SK-N-SH treated with all-trans-retinoic acid at 6 μM for 48 hours (cell line): ENCODE measurements around the gene ATG2B.
A peak's percentile ranks its signal among the peaks of the same experiment; 100 is the strongest.

Source experiments
- ATAC-seq: fragments of 200-7000 bp; cut with Tn5 transposase; 3 replicates; pipeline ENCODE4 v1.9.1; 2020; ENCODE audit warnings: mild to moderate bottlenecking, moderate library complexity
- ARNTL ChIP-seq: fragments of 450-650 bp; formaldehyde crosslinking; IDR thresholded peaks from 2 replicates; pipeline ENCODE4 v1.5.0; 2020; ENCODE audit warnings: low read depth, mild to moderate bottlenecking, moderate library complexity, borderline replicate concordance
- CREB5 ChIP-seq: fragments of 250-450 bp; sonication (Bioruptor Pico); IDR thresholded peaks from 2 replicates; pipeline ENCODE4 v1.5.1; 2020; ENCODE audit warnings: low read depth, mild to moderate bottlenecking, moderate library complexity
- CSDC2 ChIP-seq: fragments of 250-450 bp; sonication (Bioruptor Pico); IDR thresholded peaks from 2 replicates; pipeline ENCODE4 v1.5.0; 2020; ENCODE audit warnings: mild to moderate bottlenecking, moderate library complexity
- CSRNP3 ChIP-seq: fragments of 250-450 bp; sonication (Bioruptor Pico); IDR thresholded peaks from 2 replicates; pipeline ENCODE4 v1.5.1; 2021; ENCODE audit warnings: mild to moderate bottlenecking, moderate library complexity
- ESRRG ChIP-seq: fragments of 250-450 bp; sonication (Bioruptor Pico); IDR thresholded peaks from 2 replicates; pipeline ENCODE4 v1.6.1; 2021; ENCODE audit warnings: mild to moderate bottlenecking
- GLIS3 ChIP-seq: fragments of 250-450 bp; sonication (Bioruptor Pico); IDR thresholded peaks from 2 replicates; pipeline ENCODE4 v1.5.0; 2020; ENCODE audit warnings: mild to moderate bottlenecking, moderate library complexity
- ISL1 ChIP-seq: fragments of 250-450 bp; sonication (Bioruptor Pico); IDR thresholded peaks from 2 replicates; pipeline ENCODE4 v2.1.2; 2022; ENCODE audit warnings: mild to moderate bottlenecking, moderate library complexity
- OSR1 ChIP-seq: fragments of 250-450 bp; sonication (Bioruptor Pico); IDR thresholded peaks from 2 replicates; pipeline ENCODE4 v1.8.0; 2022; ENCODE audit warnings: moderate library complexity, mild to moderate bottlenecking, inconsistent platforms
- PATZ1 ChIP-seq: fragments of 250-450 bp; sonication (Bioruptor Pico); IDR thresholded peaks from 2 replicates; pipeline ENCODE4 v1.8.0; 2020; ENCODE audit warnings: mild to moderate bottlenecking, moderate library complexity, borderline replicate concordance
- POU6F1 ChIP-seq: fragments of 250-450 bp; sonication (Bioruptor Pico); IDR thresholded peaks from 2 replicates; pipeline ENCODE4 v1.8.0; 2021; ENCODE audit warnings: low read depth, mild to moderate bottlenecking, moderate library complexity, borderline replicate concordance
- PPARA ChIP-seq: fragments of 250-450 bp; sonication (Bioruptor Pico); IDR thresholded peaks from 2 replicates; pipeline ENCODE4 v1.5.0; 2020; ENCODE audit warnings: mild to moderate bottlenecking, borderline replicate concordance
- RARB ChIP-seq: fragments of 250-450 bp; sonication (Bioruptor Pico); IDR thresholded peaks from 2 replicates; pipeline ENCODE4 v1.8.0; 2021; ENCODE audit warnings: mild to moderate bottlenecking, moderate library complexity
- TCF4 ChIP-seq: fragments of 250-450 bp; sonication (Bioruptor Pico); IDR thresholded peaks from 2 replicates; pipeline ENCODE4 v1.8.0; 2021; ENCODE audit warnings: mild to moderate bottlenecking, moderate library complexity, borderline replicate concordance
- TOX ChIP-seq: fragments of 250-450 bp; sonication (Bioruptor Pico); IDR thresholded peaks from 2 replicates; pipeline ENCODE4 v1.8.0; 2021; ENCODE audit warnings: mild to moderate bottlenecking, moderate library complexity, borderline replicate concordance
- TSHZ2 ChIP-seq: fragments of 250-450 bp; sonication (Bioruptor Pico); IDR thresholded peaks from 2 replicates; pipeline ENCODE4 v1.5.0; 2020; ENCODE audit warnings: mild to moderate bottlenecking, moderate library complexity
- ZC3H10 ChIP-seq: fragments of 250-450 bp; sonication (Bioruptor Pico); IDR thresholded peaks from 2 replicates; pipeline ENCODE4 v1.5.1; 2021; ENCODE audit warnings: mild to moderate bottlenecking, moderate library complexity
- ZFP3 ChIP-seq: fragments of 250-450 bp; sonication (Bioruptor Pico); IDR thresholded peaks from 2 replicates; pipeline ENCODE4 v1.5.0; 2020; ENCODE audit warnings: mild to moderate bottlenecking, moderate library complexity
- ZFP30 ChIP-seq: fragments of 450-650 bp; formaldehyde crosslinking; IDR thresholded peaks from 2 replicates; pipeline ENCODE4 v1.5.0; 2022; ENCODE audit warnings: mild to moderate bottlenecking, moderate library complexity
- ZNF70 ChIP-seq: fragments of 450-650 bp; formaldehyde crosslinking; IDR thresholded peaks from 2 replicates; pipeline ENCODE4 v1.5.0; 2020; ENCODE audit warnings: mild to moderate bottlenecking, moderate library complexity
- ZNF8 ChIP-seq: fragments of 450-650 bp; formaldehyde crosslinking; IDR thresholded peaks from 2 replicates; pipeline ENCODE4 v1.5.0; 2020; ENCODE audit warnings: mild to moderate bottlenecking, moderate library complexity

The ATG2B gene

DNA sequence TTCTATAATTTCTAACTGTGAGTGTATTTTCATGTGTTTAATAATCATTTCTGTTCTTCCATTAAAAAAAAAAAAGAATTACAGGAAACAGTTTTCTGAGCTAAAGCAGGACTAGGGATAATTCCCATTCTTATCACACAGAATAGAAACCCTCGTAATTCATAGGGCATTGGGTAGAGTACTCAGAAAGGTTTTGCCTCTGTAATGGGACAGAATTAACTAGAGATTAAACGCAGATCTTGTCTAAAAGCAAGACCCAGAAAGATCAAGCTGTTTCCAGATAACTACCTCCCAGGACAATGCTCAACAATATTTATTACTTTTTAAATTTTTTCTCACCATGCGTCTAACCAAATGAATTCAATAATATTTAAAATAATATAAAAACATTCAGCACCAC lies 10.4 kb upstream of the ATG2B start:
- no peak for ATAC-seq
- TF ChIP-seq ZNF8 (CRISPR knock-in tag) (no peak), TCF4 (CRISPR knock-in tag) (peak; percentile 58; the same call in 1 of the 2 replicates)

DNA sequence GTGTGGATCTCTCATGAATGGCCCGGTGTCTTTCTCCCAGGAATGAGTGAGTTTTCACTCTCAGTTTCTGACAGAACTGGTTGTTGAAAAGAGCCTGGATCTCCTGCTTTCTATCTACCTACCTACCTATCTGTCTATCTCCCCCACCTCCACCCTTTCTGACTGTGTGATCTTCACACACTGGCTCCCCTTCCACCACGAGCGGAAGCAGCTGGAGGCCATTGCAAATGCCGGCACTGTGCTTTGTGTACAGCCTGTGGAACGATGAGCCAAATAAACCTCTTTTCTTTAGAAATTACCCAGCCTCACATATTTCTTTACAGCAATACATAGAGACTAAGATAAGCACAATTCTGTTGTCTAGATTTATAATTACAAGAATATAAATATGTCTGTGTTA lies 7.4 kb upstream of the ATG2B start:
- TF ChIP-seq CSDC2 (CRISPR knock-in tag) (no peak), ISL1 (CRISPR knock-in tag) (no peak), ZNF8 (CRISPR knock-in tag) (no peak), OSR1 (CRISPR knock-in tag) (no peak), ZFP30 (CRISPR knock-in tag) (no peak), PPARA (no peak), TOX (CRISPR knock-in tag) (no peak), TCF4 (CRISPR knock-in tag) (no peak), ZC3H10 (CRISPR knock-in tag) (no peak), ARNTL (CRISPR knock-in tag) (no peak), GLIS3 (CRISPR knock-in tag) (no peak), CSRNP3 (no peak), ZNF70 (CRISPR knock-in tag) (no peak), TSHZ2 (CRISPR knock-in tag) (no peak), POU6F1 (CRISPR knock-in tag) (no peak)
- no peak for ATAC-seq

DNA sequence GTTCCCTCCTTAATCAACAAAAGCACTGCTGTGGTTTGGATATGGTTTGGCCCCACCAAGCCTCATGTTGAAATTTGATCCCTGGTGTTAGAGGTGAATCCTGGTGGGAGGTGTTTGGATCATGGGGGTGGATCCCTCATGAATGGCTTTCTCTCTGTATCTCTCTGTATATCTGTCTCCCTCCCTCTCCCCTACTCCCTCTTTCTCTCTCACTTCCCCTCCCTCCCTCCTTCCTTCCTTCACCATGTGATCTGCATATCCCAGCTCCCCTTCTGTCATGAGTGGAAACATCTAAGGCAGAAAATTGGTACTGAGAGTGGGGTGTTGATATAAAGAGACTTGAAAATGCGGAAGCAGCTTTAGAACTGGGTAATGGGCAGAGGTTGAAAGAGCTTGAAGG lies 5.4 kb upstream of the ATG2B start:
- TF ChIP-seq POU6F1 (CRISPR knock-in tag) (no peak), TSHZ2 (CRISPR knock-in tag) (no peak), ESRRG (CRISPR knock-in tag) (no peak), PATZ1 (CRISPR knock-in tag) (no peak), ZFP30 (CRISPR knock-in tag) (no peak), GLIS3 (CRISPR knock-in tag) (no peak), ZFP3 (no peak), CSDC2 (CRISPR knock-in tag) (no peak), ISL1 (CRISPR knock-in tag) (no peak), CREB5 (CRISPR knock-in tag) (no peak), ZNF70 (CRISPR knock-in tag) (no peak), ZNF8 (CRISPR knock-in tag) (no peak), RARB (CRISPR knock-in tag) (no peak), OSR1 (CRISPR knock-in tag) (no peak)
- no peak for ATAC-seq
